SU-DHL-6 (cell line): ENCODE measurements around the gene OR1J4.

Source experiments
- EZH2phosphoT487 ChIP-seq: fragments of 200-600 bp; sonication (generic), shearing (Covaris generic); conservative IDR thresholded peaks from 2 replicates; pipeline ENCODE4 v1.6.1; 2018; ENCODE audit warnings: mild to moderate bottlenecking, antibody characterized with exemption, low read length, moderate library complexity, mixed read lengths
- TF ChIP-seq, protein P1 (sequence below): fragments of 200-600 bp; sonication (generic); IDR thresholded peaks from one replicate; pipeline ENCODE4 v1.5.1; 2017; ENCODE audit warnings: antibody characterized with exemption, mild to moderate bottlenecking, low read length, moderate library complexity; ENCODE audit not compliant: insufficient read depth, poor library complexity, severe bottlenecking

DNA sequence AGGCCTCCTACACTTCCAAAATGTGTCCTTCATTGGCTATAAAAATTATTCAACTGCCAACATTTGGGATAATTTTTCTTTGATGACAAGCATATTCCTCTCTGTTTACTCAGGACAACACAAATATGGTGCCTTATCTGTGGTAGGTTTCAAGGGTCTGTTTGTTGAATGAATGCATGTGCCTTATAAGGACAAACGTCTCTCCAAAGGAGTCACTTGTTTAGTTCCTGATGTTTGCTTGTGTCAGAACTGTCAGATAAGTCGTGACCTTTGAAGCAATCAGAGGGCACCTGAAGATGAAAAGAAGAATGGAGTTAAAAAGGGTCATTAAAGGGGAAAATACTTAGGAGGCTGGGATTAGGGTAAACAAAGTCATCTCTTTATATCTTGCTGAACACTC, 12.0 kb upstream of the OR1J4 start:
- TF ChIP-seq EZH2phosphoT487, result no peak
- TF ChIP-seq, protein P1, sequence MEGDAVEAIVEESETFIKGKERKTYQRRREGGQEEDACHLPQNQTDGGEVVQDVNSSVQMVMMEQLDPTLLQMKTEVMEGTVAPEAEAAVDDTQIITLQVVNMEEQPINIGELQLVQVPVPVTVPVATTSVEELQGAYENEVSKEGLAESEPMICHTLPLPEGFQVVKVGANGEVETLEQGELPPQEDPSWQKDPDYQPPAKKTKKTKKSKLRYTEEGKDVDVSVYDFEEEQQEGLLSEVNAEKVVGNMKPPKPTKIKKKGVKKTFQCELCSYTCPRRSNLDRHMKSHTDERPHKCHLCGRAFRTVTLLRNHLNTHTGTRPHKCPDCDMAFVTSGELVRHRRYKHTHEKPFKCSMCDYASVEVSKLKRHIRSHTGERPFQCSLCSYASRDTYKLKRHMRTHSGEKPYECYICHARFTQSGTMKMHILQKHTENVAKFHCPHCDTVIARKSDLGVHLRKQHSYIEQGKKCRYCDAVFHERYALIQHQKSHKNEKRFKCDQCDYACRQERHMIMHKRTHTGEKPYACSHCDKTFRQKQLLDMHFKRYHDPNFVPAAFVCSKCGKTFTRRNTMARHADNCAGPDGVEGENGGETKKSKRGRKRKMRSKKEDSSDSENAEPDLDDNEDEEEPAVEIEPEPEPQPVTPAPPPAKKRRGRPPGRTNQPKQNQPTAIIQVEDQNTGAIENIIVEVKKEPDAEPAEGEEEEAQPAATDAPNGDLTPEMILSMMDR, result no peak
